DND-41 (cell line): ENCODE data around the gene SNRPA1.

ENCODE experiments used
- ATAC-seq: fragments of 200-7000 bp; cut with Tn5 transposase; 3 replicates; pipeline ENCODE4 v1.9.1; 2021; ENCODE audit warnings: low read depth; ENCODE audit not compliant: insufficient read depth
- DNase-seq: peaks from one replicate; pipeline ENCODE4 v3.0.0-alpha.2; 2020
- H2AFZ ChIP-seq: 2 replicates; pipeline ENCODE4 v1.6.0; 2012; ENCODE audit warnings: low read depth, low read length
- H3K27ac ChIP-seq: 2 replicates; pipeline ENCODE4 v1.5.1; 2012; ENCODE audit warnings: low read length, inconsistent platforms
- H3K27me3 ChIP-seq: fragments of 200-600 bp; sonication (generic); 2 replicates; pipeline ENCODE4 v1.6.0; 2012; ENCODE audit warnings: low read length, mild to moderate bottlenecking, inconsistent platforms; ENCODE audit not compliant: insufficient read depth, poor library complexity
- H3K36me3 ChIP-seq: 2 replicates; pipeline ENCODE4 v1.5.1; 2012; ENCODE audit warnings: low read length, inconsistent platforms; ENCODE audit not compliant: insufficient read depth
- H3K4me1 ChIP-seq: 2 replicates; pipeline ENCODE4 v1.5.1; 2012; ENCODE audit warnings: mild to moderate bottlenecking, low read length; ENCODE audit not compliant: insufficient read depth
- H3K4me2 ChIP-seq: 2 replicates; pipeline ENCODE4 v1.6.0; 2012; ENCODE audit warnings: mild to moderate bottlenecking, moderate library complexity, low read length, inconsistent platforms; ENCODE audit not compliant: insufficient read depth
- H3K4me3 ChIP-seq, 2 experiments: fragments of 200-600 bp in 1 of 2; shearing (Covaris generic) in 1 of 2; 2 replicates each; pipeline ENCODE4 v1.5.1; 2012 to 2016; ENCODE audit warnings: inconsistent platforms in 2 of 2, low read length in 2 of 2, mild to moderate bottlenecking in 2 of 2, low read depth in 1 of 2, moderate library complexity in 1 of 2
- H3K79me2 ChIP-seq: 2 replicates; pipeline ENCODE4 v1.6.0; 2012; ENCODE audit warnings: low read length, inconsistent platforms; ENCODE audit not compliant: insufficient read depth
- H3K9ac ChIP-seq: 2 replicates; pipeline ENCODE4 v1.6.0; 2012; ENCODE audit warnings: low read depth, mild to moderate bottlenecking, inconsistent platforms, low read length, moderate library complexity
- H3K9me3 ChIP-seq: 2 replicates; pipeline ENCODE4 v1.5.1; 2012; ENCODE audit warnings: low read length, moderate library complexity, mild to moderate bottlenecking, inconsistent platforms; ENCODE audit not compliant: insufficient read depth, severe bottlenecking
- H4K20me1 ChIP-seq: 2 replicates; pipeline ENCODE4 v1.6.0; 2012; ENCODE audit warnings: low read length; ENCODE audit not compliant: insufficient read depth
- CTCF ChIP-seq: IDR thresholded peaks from 2 replicates; pipeline ENCODE4 v1.5.1; 2012; ENCODE audit warnings: borderline replicate concordance, low read length, moderate library complexity, mild to moderate bottlenecking; ENCODE audit not compliant: poor library complexity, severe bottlenecking; ENCODE audit errors: extremely low read depth
- EZH2 ChIP-seq: IDR thresholded peaks from 3 replicates; pipeline ENCODE4 v1.6.1; 2012; ENCODE audit warnings: borderline replicate concordance, low read depth, mild to moderate bottlenecking, moderate library complexity, low read length, inconsistent platforms; ENCODE audit not compliant: severe bottlenecking

Gene SNRPA1

GRCh38 chr15:101315736-101316135, 20.7 kb upstream of the SNRPA1 start:
- Histone ChIP-seq H3K4me2 (no peak overlapping the region), H3K36me3 (no peaks in the 10 kb centered on the region)
- no peak for TF ChIP-seq CTCF

GRCh38 chr15:101314336-101315125, 19.5 kb upstream of the SNRPA1 start:
- no peak for TF ChIP-seq CTCF
- no peak for TF ChIP-seq EZH2
- ATAC-seq (no peak), DNase-seq (no peak)
- H3K4me3 ChIP-seq: no peak overlapping the region
- H3K79me2 ChIP-seq: no peaks in the 10 kb centered on the region
- H3K4me1 ChIP-seq: peaks cover 9% of the 10 kb centered on the region
- no peaks in the 10 kb centered on the region for H3K9me3 ChIP-seq
- H3K9ac ChIP-seq: no peak overlapping the region
- no peak overlapping the region for H2AFZ ChIP-seq
- no peaks in the 10 kb centered on the region for H4K20me1 ChIP-seq
- no peak overlapping the region for H3K27ac ChIP-seq
- H3K36me3 ChIP-seq: no peaks in the 10 kb centered on the region
- H3K4me2 ChIP-seq: no peak overlapping the region
- no peaks in the 10 kb centered on the region for H3K27me3 ChIP-seq

More at GRCh38 chr15:101315736-101316135, 20.7 kb upstream of the SNRPA1 start:
- Histone ChIP-seq H2AFZ (no peak overlapping the region), H3K4me1 (peaks cover 10% of the 10 kb centered on the region), H3K4me3 (no peak overlapping the region), H3K79me2 (no peaks in the 10 kb centered on the region), H4K20me1 (no peaks in the 10 kb centered on the region), H3K27me3 (no peaks in the 10 kb centered on the region), H3K9ac (no peak overlapping the region), H3K27ac (peak overlapping the region; percentile 1; the same call in 1 of the 2 replicates), H3K9me3 (no peaks in the 10 kb centered on the region)
- no peak for ATAC-seq
- no peak for DNase-seq

- no peak for TF ChIP-seq EZH2
- TF ChIP-seq CTCF: no peak
- Histone ChIP-seq H4K20me1 (no peaks in the 10 kb centered on the region), H3K9ac (no peak overlapping the region), H3K4me1 (peaks cover 23% of the 10 kb centered on the region), H3K27me3 (no peaks in the 10 kb centered on the region), H3K27ac (no peak overlapping the region), H3K36me3 (no peaks in the 10 kb centered on the region), H2AFZ (no peak overlapping the region), H3K9me3 (no peaks in the 10 kb centered on the region), H3K79me2 (no peaks in the 10 kb centered on the region), H3K4me2 (no peak overlapping the region), H3K4me3 (no peak overlapping the region)
- ATAC-seq: no peak
- no peak for DNase-seq
Measured at GRCh38 chr15:101313041-101313761, 18.2 kb upstream of the SNRPA1 start.
